ENCODE data around the gene ATP6V0B.

The ATP6V0B gene

DNA sequence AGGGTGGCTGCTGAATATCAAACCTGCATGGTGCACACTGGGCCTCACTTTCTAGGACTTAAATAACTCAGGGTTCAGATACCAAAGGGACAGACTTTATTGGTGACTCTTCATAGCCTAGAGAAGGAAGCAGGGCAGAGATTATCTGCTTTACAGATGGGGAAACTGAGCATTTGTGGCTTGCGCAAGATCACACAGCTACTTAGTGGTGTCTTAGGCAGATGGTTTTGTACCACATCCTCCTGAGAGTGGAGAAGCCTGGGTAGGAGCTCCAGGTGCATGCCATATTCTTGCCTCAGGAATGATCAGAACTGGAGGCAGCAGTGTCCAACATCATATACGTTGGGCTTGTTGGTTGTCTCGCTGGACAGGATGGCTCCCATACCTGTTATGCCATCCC, 11.8 kb upstream of the ATP6V0B start:
- TF ChIP-seq TAF1 (IDR thresholded peaks at IDR 0.05; ENCODE audit: low read depth, low read length) = no peak
- no peak for TF ChIP-seq PAX5 (IDR thresholded peaks at IDR 0.05; ENCODE audit: insufficient read depth, low read length, severe bottlenecking)
- no peak for TF ChIP-seq POLR2AphosphoS5 (IDR thresholded peaks at IDR 0.05; ENCODE audit: low read depth, low read length)
- no peak for TF ChIP-seq POU2F2 (IDR thresholded peaks at IDR 0.05; ENCODE audit: low read depth, low read length)
- no peak for TF ChIP-seq SPI1 (IDR thresholded peaks at IDR 0.05; ENCODE audit: low read depth, low read length)
- TF ChIP-seq POLR2A (IDR thresholded peaks at IDR 0.05; ENCODE audit: low read depth, low read length) = no peak
- DNase-seq (ENCODE audit: insufficient read length, low spot score) (no peak), FAIRE-seq (no peak)

DNA sequence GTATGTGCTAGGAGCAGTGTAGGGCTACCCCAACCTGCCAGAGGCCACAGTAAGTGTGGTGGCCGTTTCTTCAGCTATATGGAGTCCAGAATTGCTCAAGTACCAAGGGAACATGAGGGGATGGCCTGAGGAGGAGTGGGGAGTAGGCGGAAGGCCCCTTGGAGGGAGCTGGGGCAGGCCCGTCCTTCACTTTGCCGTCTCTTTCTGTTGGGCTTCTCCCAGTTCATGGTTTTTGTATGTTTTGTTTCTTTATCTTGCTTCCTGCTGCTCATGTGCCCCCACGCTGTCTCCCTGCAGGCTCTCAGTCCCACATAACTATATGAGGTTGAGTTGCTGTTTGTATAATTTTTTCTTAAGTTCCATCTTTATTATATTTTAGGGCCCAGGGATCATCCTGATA, 10.9 kb upstream of the ATP6V0B start:
- TF ChIP-seq PAX5 (IDR thresholded peaks at IDR 0.05; ENCODE audit: insufficient read depth, low read length, severe bottlenecking) (no peak), SPI1 (IDR thresholded peaks at IDR 0.05; ENCODE audit: low read depth, low read length) (no peak), POLR2AphosphoS5 (IDR thresholded peaks at IDR 0.05; ENCODE audit: low read depth, low read length) (no peak), POLR2A (IDR thresholded peaks at IDR 0.05; ENCODE audit: low read depth, low read length) (no peak), POU2F2 (IDR thresholded peaks at IDR 0.05; ENCODE audit: low read depth, low read length) (no peak)
- FAIRE-seq (no peak), DNase-seq (ENCODE audit: insufficient read length, low spot score) (no peak)

DNA sequence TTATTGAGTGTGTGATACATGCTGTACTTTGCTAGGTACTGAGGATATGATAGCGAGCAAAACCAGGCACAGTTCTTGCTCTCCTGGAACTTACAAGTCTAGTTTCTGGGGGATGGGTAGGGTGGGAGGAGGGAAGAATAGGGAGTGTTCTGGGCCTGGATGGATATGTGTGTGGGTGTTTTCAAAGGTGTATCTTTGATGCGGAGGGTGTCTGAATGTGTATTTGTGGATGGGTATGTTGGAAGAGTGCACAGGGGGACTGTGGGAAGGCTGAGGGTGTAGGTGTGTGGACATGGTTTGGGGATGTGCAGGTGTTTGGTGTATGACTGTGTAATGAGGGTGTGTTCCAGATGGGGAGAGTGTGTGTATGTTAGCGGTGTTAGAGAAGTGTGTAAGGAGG, 9.4 kb upstream of the ATP6V0B start:
- no peak for DNase-seq (ENCODE audit: insufficient read length, low spot score)
- TF ChIP-seq POU2F2 (IDR thresholded peaks at IDR 0.05; ENCODE audit: low read depth, low read length) (no peak), SPI1 (IDR thresholded peaks at IDR 0.05; ENCODE audit: low read depth, low read length) (no peak), POLR2A (IDR thresholded peaks at IDR 0.05; ENCODE audit: low read depth, low read length) (no peak), TAF1 (IDR thresholded peaks at IDR 0.05; ENCODE audit: low read depth, low read length) (no peak), PAX5 (IDR thresholded peaks at IDR 0.05; ENCODE audit: insufficient read depth, low read length, severe bottlenecking) (no peak), POLR2AphosphoS5 (IDR thresholded peaks at IDR 0.05; ENCODE audit: low read depth, low read length) (no peak)
- no peak for FAIRE-seq

DNA sequence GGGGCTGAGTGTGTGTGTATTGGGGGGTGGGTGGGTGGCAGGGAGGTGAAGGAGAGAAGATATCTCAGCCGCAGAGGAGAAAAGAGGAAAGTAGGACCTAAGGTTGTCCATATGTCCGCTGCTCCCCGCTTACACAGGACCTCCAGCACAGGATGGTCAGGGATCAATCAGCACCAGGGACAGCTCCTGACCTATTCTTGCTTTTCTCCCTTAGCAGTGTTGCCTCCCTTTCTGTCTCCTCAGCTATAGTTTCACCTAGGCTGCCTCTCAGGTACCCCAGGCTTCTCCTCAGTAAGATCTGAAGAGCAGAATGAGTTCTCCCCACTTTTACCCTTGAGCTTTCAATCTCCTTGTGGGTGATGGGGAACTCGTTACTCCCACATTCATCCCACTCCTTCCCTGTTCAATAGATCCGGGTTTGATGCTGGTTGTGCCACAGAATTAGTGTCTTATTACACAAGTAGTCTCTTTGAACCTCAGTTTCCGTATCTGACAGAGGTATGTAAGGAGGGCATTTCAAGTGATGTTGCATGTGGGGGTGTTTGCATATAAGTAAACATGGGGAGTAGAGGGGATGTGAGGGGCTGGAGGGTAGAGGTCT, 6.3 kb upstream of the ATP6V0B start:
- DNase-seq (ENCODE audit: insufficient read length, low spot score) (no peak), FAIRE-seq (no peak)
- no peak for TF ChIP-seq TAF1 (IDR thresholded peaks at IDR 0.05; ENCODE audit: low read depth, low read length)
- no peak for TF ChIP-seq POLR2AphosphoS5 (IDR thresholded peaks at IDR 0.05; ENCODE audit: low read depth, low read length)
- no peak for TF ChIP-seq POLR2A (IDR thresholded peaks at IDR 0.05; ENCODE audit: low read depth, low read length)

DNA sequence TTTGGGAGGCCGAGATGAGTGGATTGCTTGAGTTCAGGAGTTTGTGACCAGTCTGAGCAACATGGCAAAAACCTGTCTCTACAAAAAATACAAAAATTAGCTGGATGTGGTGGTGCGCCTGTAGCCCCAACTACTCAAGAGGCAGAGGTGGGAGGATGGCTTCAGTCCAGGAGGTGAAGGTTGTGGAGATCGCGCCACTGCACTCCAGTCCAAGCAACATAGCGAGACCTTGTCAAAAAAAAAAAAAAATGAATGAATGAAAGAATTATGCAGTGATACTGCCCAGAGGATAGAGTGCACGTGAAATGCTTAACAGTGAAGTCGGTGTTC, 5.4 kb upstream of the ATP6V0B start:
- no peak for FAIRE-seq
- TF ChIP-seq TAF1 (IDR thresholded peaks at IDR 0.05; ENCODE audit: low read depth, low read length) (no peak), POLR2AphosphoS5 (IDR thresholded peaks at IDR 0.05; ENCODE audit: low read depth, low read length) (no peak), POU2F2 (IDR thresholded peaks at IDR 0.05; ENCODE audit: low read depth, low read length) (no peak), SPI1 (IDR thresholded peaks at IDR 0.05; ENCODE audit: low read depth, low read length) (no peak), PAX5 (IDR thresholded peaks at IDR 0.05; ENCODE audit: insufficient read depth, low read length, severe bottlenecking) (no peak), POLR2A (IDR thresholded peaks at IDR 0.05; ENCODE audit: low read depth, low read length) (no peak)
- DNase-seq (ENCODE audit: insufficient read length, low spot score) = no peak

DNA sequence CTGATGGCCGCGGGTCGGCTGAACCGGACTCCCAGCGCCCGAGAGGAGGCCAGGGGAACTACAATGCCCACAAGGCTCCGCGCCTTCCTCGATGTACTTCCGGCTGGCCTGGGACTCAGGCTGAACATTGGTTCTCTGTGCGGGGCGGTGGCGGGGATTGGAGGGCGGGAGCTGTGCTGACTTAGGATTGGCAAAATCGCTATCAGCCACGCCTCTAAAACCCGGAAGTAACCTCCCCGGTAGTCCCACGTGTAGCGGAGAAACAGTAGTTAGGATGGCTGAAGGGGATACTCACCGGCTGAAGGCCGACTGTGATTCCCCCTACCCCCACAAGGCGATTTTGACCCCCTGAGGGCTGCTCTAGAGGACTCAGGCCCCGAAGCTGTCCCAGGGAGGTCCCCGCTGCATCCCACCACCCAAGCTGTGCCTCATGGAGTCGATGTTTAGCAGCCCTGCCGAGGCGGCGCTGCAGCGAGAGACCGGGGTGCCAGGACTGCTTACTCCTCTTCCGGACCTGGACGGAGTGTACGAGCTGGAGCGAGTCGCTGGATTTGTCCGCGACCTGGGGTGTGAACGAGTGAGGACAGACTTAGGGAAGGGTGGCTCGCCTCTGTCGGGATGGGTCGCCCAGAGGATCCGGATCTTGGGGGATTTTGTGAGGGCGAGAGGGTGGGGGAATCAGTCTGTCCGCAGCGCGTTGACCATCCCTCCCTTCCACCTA, 4.9 kb upstream of the ATP6V0B start, which contains the start of gene DPH2:
Gene DPH2 (plus strand): TSS at position 265 of the 721 bp plus-strand sequence. CDS start 166 bp downstream, at position 431.
- peak; percentile 97 for FAIRE-seq
- TF ChIP-seq TAF1 (IDR thresholded peaks at IDR 0.05; ENCODE audit: low read depth, low read length) (peak; percentile 53; the same call in 1 of the 2 replicates), PAX5 (IDR thresholded peaks at IDR 0.05; ENCODE audit: insufficient read depth, low read length, severe bottlenecking) (no peak), POLR2A (IDR thresholded peaks at IDR 0.05; ENCODE audit: low read depth, low read length) (peak; percentile 64), SPI1 (IDR thresholded peaks at IDR 0.05; ENCODE audit: low read depth, low read length) (no peak), POU2F2 (IDR thresholded peaks at IDR 0.05; ENCODE audit: low read depth, low read length) (no peak), POLR2AphosphoS5 (IDR thresholded peaks at IDR 0.05; ENCODE audit: low read depth, low read length) (peak; percentile 62; the same call in 1 of the 2 replicates)
- peak; percentile 99 for DNase-seq (ENCODE audit: insufficient read length, low spot score)

DNA sequence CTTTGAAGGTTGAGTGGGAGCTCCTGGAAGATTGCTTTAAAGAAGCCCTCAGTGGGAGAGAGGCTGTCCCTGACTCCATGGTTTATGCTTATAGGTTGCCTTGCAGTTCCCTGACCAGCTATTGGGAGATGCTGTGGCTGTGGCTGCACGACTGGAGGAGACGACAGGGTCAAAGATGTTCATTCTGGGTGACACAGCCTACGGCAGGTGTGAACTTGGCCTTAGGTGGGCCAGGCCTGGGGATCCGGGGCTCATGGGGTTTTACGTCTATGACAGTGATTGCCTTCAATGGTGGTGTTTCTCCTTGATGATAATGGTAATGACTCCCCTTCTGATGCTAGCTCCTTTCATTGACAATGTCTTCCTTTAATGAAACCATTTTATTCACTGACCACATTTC, 4.3 kb upstream of the ATP6V0B start:
- DNase-seq (ENCODE audit: insufficient read length, low spot score) = no peak
- TF ChIP-seq POLR2A (IDR thresholded peaks at IDR 0.05; ENCODE audit: low read depth, low read length) = no peak
- no peak for TF ChIP-seq TAF1 (IDR thresholded peaks at IDR 0.05; ENCODE audit: low read depth, low read length)
- TF ChIP-seq SPI1 (IDR thresholded peaks at IDR 0.05; ENCODE audit: low read depth, low read length) = no peak
- TF ChIP-seq PAX5 (IDR thresholded peaks at IDR 0.05; ENCODE audit: insufficient read depth, low read length, severe bottlenecking) = no peak
- TF ChIP-seq POU2F2 (IDR thresholded peaks at IDR 0.05; ENCODE audit: low read depth, low read length) = no peak
- TF ChIP-seq POLR2AphosphoS5 (IDR thresholded peaks at IDR 0.05; ENCODE audit: low read depth, low read length) = no peak
- peak; percentile 63 for FAIRE-seq

DNA sequence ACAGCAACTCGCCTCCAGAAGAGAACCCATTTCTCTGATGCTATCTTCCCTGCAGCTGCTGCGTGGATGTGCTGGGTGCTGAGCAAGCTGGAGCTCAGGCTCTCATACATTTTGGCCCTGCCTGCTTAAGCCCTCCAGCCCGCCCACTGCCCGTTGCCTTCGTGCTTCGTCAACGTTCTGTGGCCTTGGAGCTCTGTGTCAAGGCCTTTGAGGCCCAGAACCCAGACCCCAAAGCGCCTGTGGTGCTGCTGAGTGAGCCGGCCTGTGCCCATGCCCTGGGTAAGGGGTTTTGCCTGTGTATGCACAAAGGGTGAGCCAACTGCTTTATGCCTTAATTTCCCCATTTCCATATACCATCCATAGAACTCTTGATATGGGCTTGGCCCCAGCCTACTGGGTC, 3.8 kb upstream of the ATP6V0B start:
- TF ChIP-seq POU2F2 (IDR thresholded peaks at IDR 0.05; ENCODE audit: low read depth, low read length) (no peak), TAF1 (IDR thresholded peaks at IDR 0.05; ENCODE audit: low read depth, low read length) (no peak), PAX5 (IDR thresholded peaks at IDR 0.05; ENCODE audit: insufficient read depth, low read length, severe bottlenecking) (no peak), POLR2A (IDR thresholded peaks at IDR 0.05; ENCODE audit: low read depth, low read length) (no peak), POLR2AphosphoS5 (IDR thresholded peaks at IDR 0.05; ENCODE audit: low read depth, low read length) (no peak), SPI1 (IDR thresholded peaks at IDR 0.05; ENCODE audit: low read depth, low read length) (no peak)
- DNase-seq (ENCODE audit: insufficient read length, low spot score) (no peak), FAIRE-seq (no peak)

DNA sequence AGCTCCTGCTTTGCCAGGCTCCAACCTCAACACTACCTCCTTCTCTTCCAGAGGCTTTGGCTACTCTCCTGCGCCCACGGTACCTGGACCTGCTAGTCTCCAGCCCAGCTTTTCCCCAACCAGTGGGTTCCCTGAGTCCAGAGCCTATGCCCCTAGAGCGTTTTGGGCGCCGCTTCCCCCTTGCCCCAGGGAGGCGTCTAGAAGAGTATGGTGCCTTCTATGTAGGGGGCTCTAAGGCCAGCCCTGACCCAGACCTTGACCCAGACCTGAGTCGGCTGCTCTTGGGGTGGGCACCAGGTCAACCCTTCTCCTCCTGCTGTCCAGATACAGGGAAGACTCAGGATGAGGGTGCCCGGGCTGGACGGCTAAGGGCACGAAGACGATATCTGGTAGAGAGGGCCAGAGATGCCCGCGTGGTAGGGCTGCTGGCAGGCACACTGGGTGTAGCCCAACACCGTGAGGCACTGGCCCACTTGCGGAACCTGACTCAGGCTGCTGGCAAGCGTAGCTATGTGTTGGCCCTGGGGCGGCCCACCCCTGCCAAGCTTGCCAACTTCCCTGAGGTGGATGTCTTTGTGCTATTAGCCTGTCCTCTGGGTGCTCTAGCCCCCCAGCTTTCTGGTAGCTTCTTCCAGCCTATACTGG, 3.3 kb upstream of the ATP6V0B start:
- no peak for DNase-seq (ENCODE audit: insufficient read length, low spot score)
- no peak for TF ChIP-seq POLR2AphosphoS5 (IDR thresholded peaks at IDR 0.05; ENCODE audit: low read depth, low read length)
- TF ChIP-seq SPI1 (IDR thresholded peaks at IDR 0.05; ENCODE audit: low read depth, low read length) = no peak
- no peak for TF ChIP-seq PAX5 (IDR thresholded peaks at IDR 0.05; ENCODE audit: insufficient read depth, low read length, severe bottlenecking)
- TF ChIP-seq POU2F2 (IDR thresholded peaks at IDR 0.05; ENCODE audit: low read depth, low read length) = no peak
- no peak for TF ChIP-seq POLR2A (IDR thresholded peaks at IDR 0.05; ENCODE audit: low read depth, low read length)
- no peak for TF ChIP-seq TAF1 (IDR thresholded peaks at IDR 0.05; ENCODE audit: low read depth, low read length)
- no peak for FAIRE-seq
